ENCODE data around the gene C1QTNF8. TPM values are rescaled to one million over a fixed set of nuclear protein-coding genes. Genes with fewer than 3 reads are reported as not detected.

Gene C1QTNF8
- total RNA-seq, 1 experiment from 2014 or later, result not detected

GRCh38 chr16:1124795-1125194 lies 28.8 kb upstream of the C1QTNF8 start:
- H3K27ac ChIP-seq (ENCODE audit: insufficient read length, low read depth, low read length), result no peak overlapping the region
- H3K4me1 ChIP-seq (ENCODE audit: insufficient read depth, low read length), result no peaks in the 10 kb centered on the region
- no peak overlapping the region for H3K14ac ChIP-seq (ENCODE audit: insufficient read depth, low read length)
- H3K9ac ChIP-seq (ENCODE audit: extremely low read depth, insufficient read length, low read length), result no peak overlapping the region
- no peaks in the 10 kb centered on the region for H3K23me2 ChIP-seq (ENCODE audit: insufficient read length, low read depth, low read length, poor library complexity, severe bottlenecking)
- no peaks in the 10 kb centered on the region for H3K79me1 ChIP-seq (ENCODE audit: insufficient read depth, low read depth, low read length, poor library complexity, severe bottlenecking)
- no peak overlapping the region for H3K56ac ChIP-seq (ENCODE audit: insufficient read length, low read depth, low read length)
- H2BK15ac ChIP-seq (ENCODE audit: low read depth, low read length), result no peak overlapping the region
- no peak overlapping the region for H3K4me3 Mint-ChIP-seq
- no peak for DNase-seq
- H3K4ac ChIP-seq (ENCODE audit: low read depth, low read length), result no peak overlapping the region
- H3K23ac ChIP-seq (ENCODE audit: insufficient read length, low read depth, low read length), result no peak overlapping the region
- H3K9me3 ChIP-seq (ENCODE audit: control insufficient read depth, low read depth, low read length), result no peaks in the 10 kb centered on the region
- H3K4me2 ChIP-seq (ENCODE audit: insufficient read depth, insufficient read length, low read length), result no peak overlapping the region
- H4K91ac ChIP-seq (ENCODE audit: insufficient read length, low read depth, low read length), result no peak overlapping the region
- no peak overlapping the region for H2AFZ ChIP-seq (ENCODE audit: low read length)
- no peak overlapping the region for H3K18ac ChIP-seq (ENCODE audit: insufficient read length, low read depth, low read length)
- H3K27me3 Mint-ChIP-seq (ENCODE audit: low read depth), result peaks cover 2% of the 10 kb centered on the region; the same call in 1 of the 2 replicates
- H2BK5ac ChIP-seq (ENCODE audit: insufficient read length, low read length), result no peak overlapping the region
- no peak overlapping the region for H2BK20ac ChIP-seq (ENCODE audit: low read depth, low read length, poor library complexity, severe bottlenecking)
- H3K79me2 ChIP-seq (ENCODE audit: insufficient read depth, low read length), result no peaks in the 10 kb centered on the region
- no peaks in the 10 kb centered on the region for H3K27me3 ChIP-seq (ENCODE audit: insufficient read depth, low read length)
- H3K4me1 Mint-ChIP-seq, result peaks cover 0 to 7% of the 10 kb centered on the region in 2 experiments; a peak in 1 of 4 replicates
- H2BK120ac ChIP-seq (ENCODE audit: low read depth, low read length, poor library complexity, severe bottlenecking), result no peak overlapping the region
- no peak overlapping the region for H4K8ac ChIP-seq (replicated peaks; ENCODE audit: insufficient read length, low read depth, low read length)
- no CpG with 5 or more reads among the region's 11 CpGs for WGBS (ENCODE audit: extremely low coverage, insufficient read length, low lambda C conversion rate)
- no peaks in the 10 kb centered on the region for H3K36me3 Mint-ChIP-seq (ENCODE audit: insufficient read depth in 1 of 3, low read depth in 3 of 3)
- no peak overlapping the region for H4K5ac ChIP-seq (ENCODE audit: insufficient read length, low read depth, low read length)
- H3K9me3 Mint-ChIP-seq, result no peaks in the 10 kb centered on the region
- no peak overlapping the region for H2AK5ac ChIP-seq (ENCODE audit: insufficient read length, low read length)
- H2BK12ac ChIP-seq (ENCODE audit: insufficient read length, low read depth, low read length), result no peak overlapping the region
- no peaks in the 10 kb centered on the region for H4K20me1 ChIP-seq (ENCODE audit: control insufficient read depth, insufficient read depth, insufficient read length)
- no peak for TF ChIP-seq CTCF (conservative IDR thresholded peaks at IDR 0.05)
- no peak overlapping the region for H3K27ac Mint-ChIP-seq
- no peak overlapping the region for H3T11ph ChIP-seq (ENCODE audit: low read length)
